Measurements from ENCODE around the gene ANKS1B. TPM values are rescaled to one million over a fixed set of nuclear protein-coding genes. Genes with fewer than 3 reads are reported as not detected.

The ANKS1B gene
- total RNA-seq, 8 experiments from 2014 or later = 4.4 to 49.1 (median 14.2) TPM

DNA sequence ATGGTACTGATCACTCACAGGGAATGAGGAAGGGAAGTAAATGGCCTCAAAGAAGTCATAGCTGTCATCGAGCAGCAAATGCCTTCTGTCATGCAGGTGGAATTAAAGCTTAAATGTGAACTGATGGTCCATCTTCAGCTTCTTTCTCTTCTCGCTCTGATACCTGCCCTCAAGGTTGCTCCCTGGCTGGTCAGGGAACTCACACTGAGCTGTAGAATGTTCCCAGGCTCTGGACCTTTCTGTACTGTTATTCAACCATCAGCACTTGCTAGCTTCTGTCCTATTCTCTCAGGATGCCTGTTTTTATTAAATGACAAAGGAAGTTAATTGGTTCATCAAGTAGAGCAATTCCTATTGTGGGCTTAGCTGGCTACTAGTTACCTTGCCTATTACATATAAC is 875.8 kb downstream of the ANKS1B start:
- in situ Hi-C loops (cut with MboI; ENCODE audit: low pct_unique_long_range_greater_than_20kb in 2 of 9, low sequenced_read_pairs in 9 of 9, unreplicated experiment in 9 of 9) = no loop called here
- Histone ChIP-seq H3K27ac (no peak overlapping the region), H3K4me1 (replicated peaks in 1 of 2) (peaks cover 10 to 18% of the 10 kb centered on the region in 2 donors), H3K4me3 (no peak overlapping the region)
- WGBS, 10 experiments = 0 to 86% (median 80%) methylated on average over 1 to 2 of the region's 2 CpGs; no CpG with 5 or more reads in 1 of the 10 experiments
- ATAC-seq (replicated peaks in 6 of 8) = no peak

DNA sequence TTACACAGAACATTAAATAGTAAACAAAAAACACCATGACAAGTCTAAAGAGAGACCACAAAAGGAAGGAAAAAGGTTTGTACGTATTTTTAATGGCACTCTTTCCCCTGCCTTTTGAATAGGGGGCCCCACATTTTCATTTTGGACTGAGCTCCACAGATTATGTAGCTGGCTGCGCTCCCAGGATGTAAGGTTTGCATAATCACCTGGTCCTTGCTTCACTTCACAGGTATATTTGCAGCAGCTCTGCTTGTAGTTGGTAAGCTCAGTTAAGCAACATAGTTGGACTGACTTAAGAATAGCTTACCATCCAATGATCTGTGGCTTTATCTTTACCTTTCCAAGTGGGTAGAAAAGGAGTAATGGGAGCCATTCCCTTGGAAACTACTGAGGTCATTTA is 885.0 kb downstream of the ANKS1B start:
- WGBS, 10 experiments = 0 to 90% (median 50%) methylated on average over 1 to 2 of the region's 2 CpGs; no CpG with 5 or more reads in 3 of the 10 experiments
- no peak for ATAC-seq (replicated peaks in 6 of 8)
- Histone ChIP-seq H3K27ac (no peak overlapping the region), H3K4me1 (replicated peaks in 1 of 2) (no peaks in the 10 kb centered on the region), H3K4me3 (no peak overlapping the region)
- in situ Hi-C loops (cut with MboI; ENCODE audit: low pct_unique_long_range_greater_than_20kb in 2 of 9, low sequenced_read_pairs in 9 of 9, unreplicated experiment in 9 of 9) = no loop called here

DNA sequence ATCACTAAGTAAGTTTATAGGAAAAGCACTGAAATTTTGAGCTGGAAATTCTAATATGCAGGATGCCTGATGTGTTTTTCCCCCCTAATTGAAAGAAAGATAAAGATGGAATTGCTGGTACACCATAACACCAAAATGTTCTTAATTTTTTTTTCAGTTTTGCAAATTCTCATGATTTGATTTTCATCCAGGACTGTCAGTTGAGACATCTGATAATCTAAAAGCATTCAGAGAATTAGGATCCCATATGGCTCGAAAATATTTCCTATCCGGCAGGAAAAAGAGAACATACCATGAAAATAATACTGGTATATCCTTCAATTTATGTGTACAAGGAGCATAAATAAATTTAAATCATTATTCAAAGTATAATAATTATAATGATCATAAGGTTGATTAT is 887.6 kb downstream of the ANKS1B start:
- Histone ChIP-seq H3K4me1 (replicated peaks in 1 of 2) (no peaks in the 10 kb centered on the region), H3K4me3 (no peak overlapping the region), H3K27ac (no peak overlapping the region)
- no peak for ATAC-seq (replicated peaks in 6 of 8)
- in situ Hi-C loops (cut with MboI; ENCODE audit: low pct_unique_long_range_greater_than_20kb in 2 of 9, low sequenced_read_pairs in 9 of 9, unreplicated experiment in 9 of 9) = no loop called here
- 6 to 100% (median 90%) methylated on average over 1 to 2 of the region's 2 CpGs; no CpG with 5 or more reads in 1 of the 10 experiments for WGBS, 10 experiments

DNA sequence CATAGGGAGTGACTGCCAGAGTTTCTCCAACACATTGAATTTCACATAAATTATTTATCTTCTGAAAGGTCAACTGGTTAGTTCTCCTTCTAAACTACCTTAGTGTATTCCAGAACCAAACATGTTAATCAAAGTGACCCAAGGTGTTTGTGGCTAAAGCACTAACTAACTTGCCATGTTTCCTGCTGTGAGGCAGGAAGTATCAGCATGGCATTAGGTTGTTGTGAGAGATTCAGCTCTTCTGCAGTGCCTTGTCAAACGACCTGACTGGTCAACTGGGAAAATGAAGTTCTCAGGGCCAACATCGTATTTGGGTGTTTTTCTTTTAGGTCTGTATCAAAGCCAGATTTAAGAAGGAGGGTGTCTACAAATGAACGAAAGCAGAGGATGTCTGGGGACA is 891.6 kb downstream of the ANKS1B start:
- H3K4me3 ChIP-seq = no peak overlapping the region
- in situ Hi-C loops (cut with MboI; ENCODE audit: low pct_unique_long_range_greater_than_20kb in 2 of 9, low sequenced_read_pairs in 9 of 9, unreplicated experiment in 9 of 9) = no loop called here
- no peak for ATAC-seq (replicated peaks in 6 of 8)
- H3K4me1 ChIP-seq (replicated peaks in 1 of 2) = no peaks in the 10 kb centered on the region
- WGBS, 10 experiments = 0 to 100% (median 39%) methylated on average over 1 to 3 of the region's 3 CpGs
- no peak overlapping the region for H3K27ac ChIP-seq

DNA sequence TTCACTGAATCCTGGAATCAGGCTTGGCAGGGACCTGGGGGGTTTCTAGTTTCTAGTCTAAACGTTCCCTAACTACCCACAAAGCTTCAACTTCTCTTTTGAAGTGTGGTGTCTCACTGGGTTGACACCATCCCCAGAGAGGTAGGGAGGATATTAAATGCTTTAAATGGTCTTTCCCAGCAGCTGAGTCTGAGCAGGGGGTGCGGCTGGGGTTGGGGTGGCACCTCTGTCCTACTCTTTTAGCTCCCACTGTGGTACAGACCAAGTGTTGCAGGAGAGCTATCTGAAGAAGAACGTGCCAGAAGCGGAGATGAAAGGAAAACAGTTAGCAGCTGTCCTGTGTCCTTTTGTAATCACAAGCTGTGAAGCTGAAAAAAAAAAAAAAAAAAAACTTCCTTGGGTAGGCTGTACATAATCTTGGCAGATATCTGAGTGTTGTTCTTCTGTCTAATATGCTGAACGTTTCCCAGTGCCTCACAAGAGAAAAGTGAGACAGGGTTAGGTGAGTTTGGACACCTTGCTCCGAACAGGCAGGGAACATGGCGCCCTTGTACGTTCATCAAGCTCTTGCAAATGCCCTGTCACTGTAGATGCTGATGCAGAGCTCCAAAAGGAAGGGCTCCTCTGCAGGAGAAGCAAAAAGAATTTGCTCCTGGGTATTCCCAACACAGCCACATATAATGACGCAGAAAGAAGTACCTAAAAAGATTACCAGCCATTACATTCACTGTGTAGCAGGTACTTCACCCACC is 892.5 kb downstream of the ANKS1B start:
- ATAC-seq (replicated peaks in 6 of 8) = no peak
- no peaks in the 10 kb centered on the region for H3K4me1 ChIP-seq (replicated peaks in 1 of 2)
- H3K27ac ChIP-seq = no peak overlapping the region
- no peak overlapping the region for H3K4me3 ChIP-seq
- WGBS, 10 experiments = 0 to 100% (median 56%) methylated on average over 1 to 8 of the region's 9 CpGs; no CpG with 5 or more reads in 2 of the 10 experiments
- in situ Hi-C loops (cut with MboI; ENCODE audit: low pct_unique_long_range_greater_than_20kb in 2 of 9, low sequenced_read_pairs in 9 of 9, unreplicated experiment in 9 of 9) = no loop called here

DNA sequence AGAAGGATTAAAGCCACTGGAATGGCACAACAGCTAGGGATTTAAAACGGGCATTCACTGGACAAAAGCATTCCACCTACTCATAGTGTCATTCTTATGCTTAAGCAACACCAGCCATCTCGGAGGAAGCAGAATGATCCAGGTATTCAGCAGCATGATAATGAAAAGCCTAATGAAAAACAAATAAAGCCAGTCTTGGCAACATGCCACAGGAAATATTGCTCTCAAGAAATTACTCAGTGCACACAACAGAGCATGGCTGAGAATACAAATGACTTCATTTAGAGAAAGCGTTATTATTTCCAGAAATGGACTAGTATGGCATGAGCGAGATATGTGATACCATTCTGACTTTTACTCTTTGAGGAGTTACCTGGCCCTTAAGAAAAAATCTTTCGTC is 897.5 kb downstream of the ANKS1B start:
- Histone ChIP-seq H3K27ac (no peak overlapping the region), H3K4me1 (replicated peaks in 1 of 2) (no peaks in the 10 kb centered on the region), H3K4me3 (no peak overlapping the region)
- peak in 5 of 8 experiments; percentile 53 to 94 (median 93) for ATAC-seq (replicated peaks in 6 of 8)
- 0 to 72% (median 41%) methylated on average over 2 to 5 of the region's 5 CpGs; no CpG with 5 or more reads in 2 of the 10 experiments for WGBS, 10 experiments
- in situ Hi-C loops (cut with MboI; ENCODE audit: low pct_unique_long_range_greater_than_20kb in 2 of 9, low sequenced_read_pairs in 9 of 9, unreplicated experiment in 9 of 9) = no loop called here

DNA sequence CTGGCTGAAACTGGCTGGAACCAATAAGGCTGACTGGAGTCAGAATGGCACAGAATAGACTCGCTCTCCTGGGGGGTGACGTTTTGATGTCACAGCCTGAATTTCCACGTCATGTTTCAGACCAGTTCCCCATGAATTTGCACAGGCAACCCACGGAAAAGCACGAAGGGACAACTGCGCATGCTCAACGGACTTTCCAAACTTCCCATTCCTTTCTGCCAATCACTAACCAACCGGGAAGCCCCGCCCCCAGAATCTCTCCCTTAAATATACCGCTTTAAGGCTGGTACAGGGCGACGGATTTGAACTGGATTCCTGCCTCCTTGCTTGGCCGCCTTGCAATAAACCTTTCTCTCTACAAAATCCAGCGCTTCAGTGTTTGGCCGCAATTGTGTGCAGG is 904.9 kb downstream of the ANKS1B start:
- WGBS, 10 experiments = 47 to 100% (median 89%) methylated on average over 1 to 14 of the region's 15 CpGs
- ATAC-seq (replicated peaks in 6 of 8) = no peak
- H3K4me1 ChIP-seq (replicated peaks in 1 of 2) = no peaks in the 10 kb centered on the region
- no peak overlapping the region for H3K4me3 ChIP-seq
- in situ Hi-C loops (cut with MboI; ENCODE audit: low pct_unique_long_range_greater_than_20kb in 2 of 9, low sequenced_read_pairs in 9 of 9, unreplicated experiment in 9 of 9) = no loop called here
- H3K27ac ChIP-seq = no peak overlapping the region

DNA sequence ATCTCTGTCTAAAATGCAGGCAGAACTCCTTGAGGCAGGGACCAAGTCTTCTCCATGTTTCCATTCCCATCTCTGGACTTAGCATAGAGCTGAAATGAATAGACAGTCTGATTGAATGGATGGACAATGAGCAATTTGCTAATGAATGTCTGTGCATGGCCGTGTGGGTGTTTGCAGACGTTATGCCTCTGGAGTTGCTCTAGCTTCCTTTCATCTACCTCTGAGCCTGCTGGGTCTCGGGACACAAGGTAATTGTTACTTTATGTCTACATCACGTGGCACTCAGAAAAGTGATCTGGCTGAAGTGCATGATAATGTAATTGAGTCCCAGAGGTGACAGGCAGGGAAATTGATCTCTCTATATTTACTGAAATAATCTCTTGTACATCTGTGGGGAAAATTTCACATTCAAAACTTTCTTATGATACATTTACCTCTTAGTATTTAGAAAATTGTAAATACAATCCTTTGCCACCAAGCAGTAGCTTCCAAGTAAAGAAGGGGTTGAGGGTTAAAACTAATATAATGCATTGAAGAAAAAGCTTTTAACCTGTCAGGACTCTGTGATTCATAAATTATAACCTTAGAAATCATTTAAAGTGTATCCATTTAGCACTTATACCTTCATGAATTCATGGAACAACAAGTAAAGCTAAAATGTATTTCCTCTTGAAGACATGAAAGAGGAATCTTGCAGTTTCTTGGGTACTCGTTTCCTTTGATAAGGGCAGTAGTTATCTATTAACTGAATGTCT is 915.6 kb downstream of the ANKS1B start:
- in situ Hi-C loops (cut with MboI; ENCODE audit: low pct_unique_long_range_greater_than_20kb in 2 of 9, low sequenced_read_pairs in 9 of 9, unreplicated experiment in 9 of 9) = no loop called here
- peak; percentile 39 to 91 (median 62) for ATAC-seq (replicated peaks in 6 of 8)
- H3K27ac ChIP-seq = no peak overlapping the region
- no peak overlapping the region for H3K4me3 ChIP-seq
- peaks cover 0 to 16% of the 10 kb centered on the region in 2 donors for H3K4me1 ChIP-seq (replicated peaks in 1 of 2)
- 0 to 60% (median 25%) methylated on average over 1 to 5 of the region's 5 CpGs for WGBS, 10 experiments

DNA sequence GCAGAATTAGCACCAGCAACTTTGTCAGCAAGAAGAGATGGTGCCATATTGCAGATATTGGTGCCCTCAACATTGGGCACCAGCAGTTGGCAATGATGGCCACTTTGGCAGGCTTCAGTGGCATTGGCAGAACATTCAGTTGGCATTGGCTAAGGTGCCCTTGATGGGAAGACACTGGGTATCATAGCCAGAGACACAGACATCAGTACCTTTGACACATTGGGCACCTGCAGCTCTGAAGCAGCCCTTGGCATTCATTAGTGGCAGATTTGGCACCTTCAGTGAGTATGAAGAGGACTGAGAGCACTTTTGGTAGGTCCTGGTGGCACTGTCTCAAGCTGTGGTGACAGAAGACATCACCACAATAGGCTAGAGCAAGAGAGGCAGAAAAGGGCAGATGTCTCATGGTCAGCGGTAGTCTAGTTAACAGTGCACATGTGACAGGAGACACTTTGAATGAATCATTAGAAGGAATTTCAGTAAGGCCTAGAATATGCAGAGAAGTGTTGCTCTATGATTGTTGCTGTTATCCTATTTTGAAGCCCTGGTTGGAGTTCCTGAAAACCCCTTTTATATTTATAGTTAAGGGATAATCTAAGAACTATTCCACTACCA is 917.5 kb downstream of the ANKS1B start:
- ATAC-seq (replicated peaks in 6 of 8) = peak in 2 of 8 experiments; percentile 36 to 63
- 71 to 100% methylated on average over 1 of the region's 1 CpG; no CpG with 5 or more reads in 8 of the 10 experiments for WGBS, 10 experiments
- no peak overlapping the region for H3K27ac ChIP-seq
- H3K4me3 ChIP-seq = no peak overlapping the region
- in situ Hi-C loops (cut with MboI; ENCODE audit: low pct_unique_long_range_greater_than_20kb in 2 of 9, low sequenced_read_pairs in 9 of 9, unreplicated experiment in 9 of 9) = no loop called here
- H3K4me1 ChIP-seq (replicated peaks in 1 of 2) = peaks cover 0 to 16% of the 10 kb centered on the region in 2 donors

DNA sequence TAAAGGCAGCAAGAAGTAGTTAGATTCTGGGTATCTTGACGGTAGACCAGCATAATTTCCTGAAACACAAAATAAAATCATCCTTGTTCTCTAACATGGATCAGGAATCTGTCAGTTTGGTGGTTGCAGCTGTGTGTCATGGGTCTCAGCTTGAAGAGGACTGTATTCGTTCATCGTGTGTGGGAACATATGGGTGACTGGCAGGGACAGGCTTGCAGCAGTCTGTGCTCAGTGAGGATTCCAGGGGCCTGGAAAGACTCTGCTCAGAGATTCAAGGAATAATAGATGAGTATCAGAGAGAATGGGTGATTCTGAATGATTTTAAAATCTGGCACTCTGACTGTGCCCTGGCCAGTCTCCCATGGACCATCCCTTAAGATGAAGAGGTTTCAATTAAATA is 918.0 kb downstream of the ANKS1B start:
- peaks cover 0 to 16% of the 10 kb centered on the region in 2 donors for H3K4me1 ChIP-seq (replicated peaks in 1 of 2)
- no peak overlapping the region for H3K27ac ChIP-seq
- ATAC-seq (replicated peaks in 6 of 8) = no peak
- no peak overlapping the region for H3K4me3 ChIP-seq
- in situ Hi-C loops (cut with MboI; ENCODE audit: low pct_unique_long_range_greater_than_20kb in 2 of 9, low sequenced_read_pairs in 9 of 9, unreplicated experiment in 9 of 9) = no loop called here
- WGBS, 10 experiments = 0 to 86% (median 70%) methylated on average over 1 to 3 of the region's 3 CpGs; no CpG with 5 or more reads in 5 of the 10 experiments

DNA sequence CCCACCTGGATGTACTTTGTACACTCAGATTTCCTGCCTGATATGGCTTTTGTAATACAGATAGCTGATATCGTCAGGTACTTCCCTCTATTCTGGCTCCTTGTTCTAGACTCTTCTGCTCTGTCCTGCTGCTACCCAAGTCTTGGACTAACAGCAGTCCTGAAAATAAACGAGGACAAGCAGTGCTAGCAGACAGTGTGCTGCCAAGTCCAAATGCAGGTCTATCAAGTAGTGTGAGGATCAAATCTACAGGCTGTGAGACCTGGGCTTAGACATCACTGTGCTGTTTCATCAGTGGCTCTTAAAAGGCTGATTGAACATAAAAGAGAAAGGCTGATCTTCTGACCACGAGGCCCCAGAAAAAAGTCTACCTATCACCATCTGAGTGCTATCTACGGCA is 921.6 kb downstream of the ANKS1B start:
- 0 to 100% (median 75%) methylated on average over 1 to 2 of the region's 4 CpGs; no CpG with 5 or more reads in 4 of the 10 experiments for WGBS, 10 experiments
- Histone ChIP-seq H3K4me3 (no peak overlapping the region), H3K27ac (no peak overlapping the region), H3K4me1 (replicated peaks in 1 of 2) (no peaks in the 10 kb centered on the region)
- in situ Hi-C loops (cut with MboI; ENCODE audit: low pct_unique_long_range_greater_than_20kb in 2 of 9, low sequenced_read_pairs in 9 of 9, unreplicated experiment in 9 of 9) = no loop called here
- no peak for ATAC-seq (replicated peaks in 6 of 8)

DNA sequence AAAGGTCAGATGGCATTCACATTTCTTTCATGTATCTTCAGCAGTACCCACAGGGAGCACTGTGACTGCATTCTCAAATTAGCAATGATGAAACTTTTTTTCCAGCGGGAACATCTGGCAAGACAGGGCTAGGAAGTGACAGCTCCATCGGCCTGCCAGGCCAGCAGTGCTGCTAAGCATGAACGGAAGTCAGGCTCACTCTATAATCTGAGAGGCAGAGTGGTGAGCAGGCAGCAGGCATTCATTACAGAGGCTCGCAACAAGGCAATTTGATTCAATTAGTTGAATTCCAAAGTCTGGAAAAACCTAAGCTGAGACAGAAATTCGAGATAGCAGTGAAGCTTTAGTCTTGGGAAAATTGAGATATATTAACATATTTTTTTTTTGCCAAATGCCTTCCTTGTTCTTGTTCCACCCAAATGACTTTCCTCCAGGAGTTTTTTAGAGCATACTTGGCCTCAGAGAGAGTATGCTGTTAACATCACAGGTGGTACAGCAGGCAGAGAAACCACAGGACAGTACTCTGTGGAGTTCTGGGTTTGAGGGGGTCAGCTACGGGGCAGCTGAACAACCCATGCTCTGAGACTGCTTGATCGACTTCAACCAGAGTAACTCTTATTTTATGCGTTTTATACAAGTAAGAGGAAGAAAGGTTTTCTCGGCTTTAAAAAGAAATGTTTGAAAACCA is 924.8 kb downstream of the ANKS1B start:
- no peaks in the 10 kb centered on the region for H3K4me1 ChIP-seq (replicated peaks in 1 of 2)
- no peak overlapping the region for H3K4me3 ChIP-seq
- H3K27ac ChIP-seq = no peak overlapping the region
- ATAC-seq (replicated peaks in 6 of 8) = peak in 5 of 8 experiments; percentile 25 to 97 (median 89)
- WGBS, 10 experiments = 0 to 95% (median 40%) methylated on average over 1 to 8 of the region's 9 CpGs; no CpG with 5 or more reads in 1 of the 10 experiments
- in situ Hi-C loops (cut with MboI; ENCODE audit: low pct_unique_long_range_greater_than_20kb in 2 of 9, low sequenced_read_pairs in 9 of 9, unreplicated experiment in 9 of 9) = no loop called here

DNA sequence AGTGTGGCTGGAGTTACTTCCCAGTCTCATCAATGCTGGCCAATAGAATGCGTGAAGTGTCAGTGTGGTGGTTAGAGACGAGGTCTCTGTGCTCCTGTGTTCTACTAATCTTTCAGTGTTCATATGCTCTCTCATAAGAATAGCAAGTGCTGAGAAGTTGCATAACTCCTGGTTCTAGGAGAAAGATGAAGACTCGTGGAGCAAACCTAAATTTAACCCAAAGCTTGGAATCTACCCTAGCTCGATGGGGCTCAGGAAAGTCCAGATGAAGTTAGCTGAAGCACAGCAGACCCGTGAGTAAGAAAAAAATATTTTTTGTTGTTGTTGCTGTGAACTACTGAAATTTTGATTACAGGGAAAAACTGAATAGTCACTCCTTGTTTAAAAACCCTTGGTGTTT is 927.1 kb downstream of the ANKS1B start:
- no peak for ATAC-seq (replicated peaks in 6 of 8)
- WGBS, 10 experiments = 19 to 83% (median 75%) methylated on average over 1 to 4 of the region's 5 CpGs; no CpG with 5 or more reads in 2 of the 10 experiments
- H3K4me1 ChIP-seq (replicated peaks in 1 of 2) = no peaks in the 10 kb centered on the region
- H3K4me3 ChIP-seq = no peak overlapping the region
- in situ Hi-C loops (cut with MboI; ENCODE audit: low pct_unique_long_range_greater_than_20kb in 2 of 9, low sequenced_read_pairs in 9 of 9, unreplicated experiment in 9 of 9) = no loop called here
- H3K27ac ChIP-seq = no peak overlapping the region

Data from motor neuron (in vitro differentiated cells).